Keratinocyte (primary cell): ENCODE results near the gene SOX5. TPM values are rescaled to one million over a fixed set of nuclear protein-coding genes. Genes with fewer than 3 reads are reported as not detected.

Experiments
- DNase-seq: peaks from one replicate; pipeline ENCODE4 v3.0.0-alpha.2; 2011; ENCODE audit warnings: low read depth, missing footprints, low spot score
- FAIRE-seq: peaks from 2 replicates; lab custom pipeline; 2011; peaks lifted over from hg19 to GRCh38; lab: Jason Lieb, UNC
- H2AFZ ChIP-seq: 2 replicates; pipeline ENCODE4 v1.6.0; 2012; ENCODE audit warnings: low read length, control low read depth, inconsistent platforms; ENCODE audit not compliant: control insufficient read depth
- H3K27ac ChIP-seq: 2 replicates; pipeline ENCODE4 v1.5.1; 2011; ENCODE audit warnings: low read length; ENCODE audit not compliant: control insufficient read depth, insufficient read depth
- H3K27me3 ChIP-seq: 3 replicates; pipeline ENCODE4 v1.6.0; 2011; ENCODE audit warnings: low read length; ENCODE audit not compliant: control insufficient read depth, insufficient read depth; ENCODE audit errors: extremely low read depth
- H3K36me3 ChIP-seq, 2 experiments: 2 replicates in 1 of 2; 3 replicates in 1 of 2; pipeline ENCODE4 v1.5.1; 2011; ENCODE audit warnings: low read length in 2 of 2, mild to moderate bottlenecking in 1 of 2; ENCODE audit not compliant: control insufficient read depth in 2 of 2, insufficient read depth in 2 of 2; ENCODE audit errors: extremely low read depth in 1 of 2
- H3K4me1 ChIP-seq: 3 replicates; pipeline ENCODE4 v1.5.1; 2011; ENCODE audit warnings: low read length; ENCODE audit not compliant: control insufficient read depth, insufficient read depth; ENCODE audit errors: extremely low read depth
- H3K4me2 ChIP-seq: 3 replicates; pipeline ENCODE4 v1.6.0; 2011; ENCODE audit warnings: low read depth, low read length; ENCODE audit not compliant: control insufficient read depth, insufficient read depth; ENCODE audit errors: extremely low read depth
- H3K4me3 ChIP-seq, 3 experiments: fragments of 200-600 bp in 1 of 3; sonication (generic) in 1 of 3; 2 replicates in 2 of 3; 3 replicates in 1 of 3; pipeline ENCODE4 v1.5.1; 2011 to 2016; ENCODE audit warnings: low read length in 3 of 3, mild to moderate bottlenecking in 3 of 3, control low read depth in 2 of 3, inconsistent platforms in 1 of 3, low read depth in 1 of 3, mixed read lengths in 1 of 3, mixed run types in 1 of 3, moderate library complexity in 1 of 3; ENCODE audit not compliant: control insufficient read depth in 2 of 3, insufficient read depth in 2 of 3; ENCODE audit errors: extremely low read depth in 1 of 3
- H3K79me2 ChIP-seq: 2 replicates; pipeline ENCODE4 v1.6.0; 2012; ENCODE audit warnings: low read length; ENCODE audit not compliant: control insufficient read depth, insufficient read depth
- H3K9ac ChIP-seq: 3 replicates; pipeline ENCODE4 v1.6.0; 2011; ENCODE audit warnings: low read length; ENCODE audit not compliant: control insufficient read depth, insufficient read depth; ENCODE audit errors: extremely low read depth
- H3K9me1 ChIP-seq: 3 replicates; pipeline ENCODE4 v1.6.0; 2011; ENCODE audit warnings: low read length; ENCODE audit not compliant: control insufficient read depth, insufficient read depth; ENCODE audit errors: extremely low read depth
- H3K9me3 ChIP-seq: 2 replicates; pipeline ENCODE4 v1.5.1; 2012; ENCODE audit warnings: low read depth, low read length; ENCODE audit not compliant: control insufficient read depth
- H4K20me1 ChIP-seq: 3 replicates; pipeline ENCODE4 v1.6.0; 2011; ENCODE audit warnings: low read length; ENCODE audit not compliant: control insufficient read depth, insufficient read depth; ENCODE audit errors: extremely low read depth
- CTCF ChIP-seq, 3 experiments: IDR thresholded peaks in 1 of 3; conservative IDR thresholded peaks in 1 of 3; optimal IDR thresholded peaks in 1 of 3; 2 replicates in 2 of 3; 3 replicates in 1 of 3; pipeline versions ENCODE3 to v1.5.1; 2011; ENCODE audit warnings: low read length in 3 of 3, mild to moderate bottlenecking in 3 of 3, moderate library complexity in 2 of 3, control low read depth in 1 of 3, inconsistent platforms in 1 of 3; ENCODE audit not compliant: insufficient read depth in 2 of 3; ENCODE audit errors: extremely low read depth in 1 of 3
- EZH2 ChIP-seq: IDR thresholded peaks from one replicate; pipeline ENCODE4 v1.6.1; 2012; ENCODE audit warnings: inconsistent platforms, mild to moderate bottlenecking, low read length, moderate library complexity
- dilution Hi-C: fragments of 300-500 bp; cut with MboI; formaldehyde crosslinking; loops from one replicate; pipeline ENCODE4 v1.7.0; 2020; ENCODE audit warnings: low sequenced_read_pairs; ENCODE audit not compliant: extremely low pct_ligation_motif_present
- polyA plus RNA-seq, 5 experiments: library from polyadenylated mRNA; depleted of rRNA in 3 of 5; stranded (reverse) in 3 of 5; stranded (forward) in 1 of 5; unstranded in 1 of 5; fragments of >200 nt; gene quantifications; 1 replicate in 1 of 5; 2 replicates in 3 of 5; 3 replicates in 1 of 5; pipeline versions ENCODE4 v1.2.1 to v1.2.3, GENCODE V29; 2011 to 2012; ENCODE audit warnings: missing spikeins in 2 of 5, low read depth in 1 of 5, low replicate concordance in 1 of 5

SOX5 gene
- polyA plus RNA-seq, 1 donor (not counting 4 experiments of a cell fraction or from before 2014, with no cell fraction given): not detected

- dilution Hi-C loops: no loop called here
Measured at GRCh38 chr12:23959826-23960225, 10.4 kb upstream of the SOX5 start.

GRCh38 chr12:23954332-23954731 lies 4.9 kb upstream of the SOX5 start:
- H3K4me1 ChIP-seq: no peaks in the 10 kb centered on the region
- no peak overlapping the region for H3K4me3 ChIP-seq
- dilution Hi-C loops: no loop called here
- no peak overlapping the region for H3K4me2 ChIP-seq
- H4K20me1 ChIP-seq: no peaks in the 10 kb centered on the region
- H3K9ac ChIP-seq: no peak overlapping the region
- DNase-seq (no peak), FAIRE-seq (no peak)
- no peak overlapping the region for H3K27ac ChIP-seq
- H3K27me3 ChIP-seq: no peaks in the 10 kb centered on the region
- no peak for TF ChIP-seq EZH2
- TF ChIP-seq CTCF (optimal IDR thresholded peaks at IDR 0.05 in 1 of 3, IDR thresholded peaks at IDR 0.05 in 1 of 3, conservative IDR thresholded peaks at IDR 0.05 in 1 of 3; ENCODE audit: extremely low read depth in 1 of 3, insufficient read depth in 2 of 3, low read length in 3 of 3): no peak
- no peaks in the 10 kb centered on the region for H3K79me2 ChIP-seq
- no peaks in the 10 kb centered on the region for H3K9me1 ChIP-seq
- H3K9me3 ChIP-seq: no peaks in the 10 kb centered on the region
- H3K36me3 ChIP-seq: no peaks in the 10 kb centered on the region
- H2AFZ ChIP-seq: no peak overlapping the region

More at GRCh38 chr12:23959826-23960225, 10.4 kb upstream of the SOX5 start:
- Histone ChIP-seq H3K9me1 (no peaks in the 10 kb centered on the region), H4K20me1 (no peaks in the 10 kb centered on the region), H3K27me3 (no peaks in the 10 kb centered on the region), H3K9ac (no peak overlapping the region), H2AFZ (no peak overlapping the region), H3K4me2 (no peak overlapping the region), H3K36me3 (no peaks in the 10 kb centered on the region), H3K4me3 (no peak overlapping the region), H3K79me2 (no peaks in the 10 kb centered on the region), H3K27ac (no peak overlapping the region), H3K9me3 (no peaks in the 10 kb centered on the region), H3K4me1 (no peaks in the 10 kb centered on the region)
- DNase-seq (no peak), FAIRE-seq (no peak)
- TF ChIP-seq CTCF (optimal IDR thresholded peaks at IDR 0.05 in 1 of 3, IDR thresholded peaks at IDR 0.05 in 1 of 3, conservative IDR thresholded peaks at IDR 0.05 in 1 of 3; ENCODE audit: extremely low read depth in 1 of 3, insufficient read depth in 2 of 3, low read length in 3 of 3) (no peak), EZH2 (no peak)
